ENCODE data around the gene LCN1. TPM values are rescaled to one million over a fixed set of nuclear protein-coding genes. Genes with fewer than 3 reads are reported as not detected.
A peak's percentile ranks its signal among the peaks of the same experiment; 100 is the strongest.

Gene LCN1
- total RNA-seq, 1 donor from 2014 or later = not detected

GRCh38 chr9:135487281-135488012 is 33.8 kb upstream of the LCN1 start:
- intact Hi-C loops (cut with DNase I) = no loop called here
- DNase-seq (ENCODE audit: missing footprints) = no peak
- ATAC-seq = no peak

- intact Hi-C loops (cut with DNase I) = no loop called here
- no peak for ATAC-seq
These were observed 33.3 kb upstream of the LCN1 start for GRCh38 chr9:135488013-135488330.

GRCh38 chr9:135488527-135488926 is 32.7 kb upstream of the LCN1 start:
- no peak for DNase-seq (ENCODE audit: missing footprints)
- intact Hi-C loops (cut with DNase I) = no loop called here
- ATAC-seq = no peak

More at GRCh38 chr9:135488013-135488330, 33.3 kb upstream of the LCN1 start:
- no peak for DNase-seq (ENCODE audit: missing footprints)

GRCh38 chr9:135489188-135489906 is 31.9 kb upstream of the LCN1 start:
- DNase-seq (ENCODE audit: missing footprints) = no peak
- intact Hi-C loops (cut with DNase I) = no loop called here
- ATAC-seq = no peak

GRCh38 chr9:135490166-135490870 is 30.9 kb upstream of the LCN1 start:
- intact Hi-C loops (cut with DNase I) = no loop called here
- ATAC-seq (no peak), DNase-seq (ENCODE audit: missing footprints) (no peak)

- no peak for DNase-seq (ENCODE audit: missing footprints)
- no peak for ATAC-seq
- intact Hi-C loops (cut with DNase I) = no loop called here
These were observed 30.2 kb upstream of the LCN1 start for GRCh38 chr9:135490980-135491464.

- DNase-seq (ENCODE audit: missing footprints) (no peak), ATAC-seq (no peak)
- intact Hi-C loops (cut with DNase I) = no loop called here
These were observed 29.5 kb upstream of the LCN1 start for GRCh38 chr9:135491764-135492163.

GRCh38 chr9:135492886-135493669 is 28.2 kb upstream of the LCN1 start:
- ATAC-seq (no peak), DNase-seq (ENCODE audit: missing footprints) (no peak)
- intact Hi-C loops (cut with DNase I) = no loop called here

GRCh38 chr9:135494791-135495559 is 26.3 kb upstream of the LCN1 start:
- intact Hi-C loops (cut with DNase I) = no loop called here
- DNase-seq (ENCODE audit: missing footprints) = no peak
- no peak for ATAC-seq

GRCh38 chr9:135498381-135499126 is 22.7 kb upstream of the LCN1 start:
- ATAC-seq (no peak), DNase-seq (ENCODE audit: missing footprints) (no peak)
- intact Hi-C loops (cut with DNase I) = no loop called here

- intact Hi-C loops (cut with DNase I) = no loop called here
- peak; percentile 97 for DNase-seq (ENCODE audit: missing footprints)
- ATAC-seq = peak; percentile 91
These were observed 21.7 kb upstream of the LCN1 start for GRCh38 chr9:135499326-135500070.

- peak; percentile 20 for ATAC-seq
- no peak for DNase-seq (ENCODE audit: missing footprints)
- intact Hi-C loops (cut with DNase I) = no loop called here
These were observed 21.1 kb upstream of the LCN1 start for GRCh38 chr9:135500071-135500524.

- intact Hi-C loops (cut with DNase I) = no loop called here
- DNase-seq (ENCODE audit: missing footprints) (peak; percentile 94), ATAC-seq (peak; percentile 98)
These were observed 20.5 kb upstream of the LCN1 start, which contains the start of gene MRPS2 for GRCh38 chr9:135500525-135501260. TSS of gene MRPS2 (plus strand) at chr9:135500682. CDS start at chr9:135500711, 29 bp downstream.

GRCh38 chr9:135501261-135502167 is 19.7 kb upstream of the LCN1 start:
- ATAC-seq = no peak
- intact Hi-C loops (cut with DNase I) = no loop called here
- DNase-seq (ENCODE audit: missing footprints) = no peak
